ENCODE results near the gene SOX21.

The SOX21 gene

DNA sequence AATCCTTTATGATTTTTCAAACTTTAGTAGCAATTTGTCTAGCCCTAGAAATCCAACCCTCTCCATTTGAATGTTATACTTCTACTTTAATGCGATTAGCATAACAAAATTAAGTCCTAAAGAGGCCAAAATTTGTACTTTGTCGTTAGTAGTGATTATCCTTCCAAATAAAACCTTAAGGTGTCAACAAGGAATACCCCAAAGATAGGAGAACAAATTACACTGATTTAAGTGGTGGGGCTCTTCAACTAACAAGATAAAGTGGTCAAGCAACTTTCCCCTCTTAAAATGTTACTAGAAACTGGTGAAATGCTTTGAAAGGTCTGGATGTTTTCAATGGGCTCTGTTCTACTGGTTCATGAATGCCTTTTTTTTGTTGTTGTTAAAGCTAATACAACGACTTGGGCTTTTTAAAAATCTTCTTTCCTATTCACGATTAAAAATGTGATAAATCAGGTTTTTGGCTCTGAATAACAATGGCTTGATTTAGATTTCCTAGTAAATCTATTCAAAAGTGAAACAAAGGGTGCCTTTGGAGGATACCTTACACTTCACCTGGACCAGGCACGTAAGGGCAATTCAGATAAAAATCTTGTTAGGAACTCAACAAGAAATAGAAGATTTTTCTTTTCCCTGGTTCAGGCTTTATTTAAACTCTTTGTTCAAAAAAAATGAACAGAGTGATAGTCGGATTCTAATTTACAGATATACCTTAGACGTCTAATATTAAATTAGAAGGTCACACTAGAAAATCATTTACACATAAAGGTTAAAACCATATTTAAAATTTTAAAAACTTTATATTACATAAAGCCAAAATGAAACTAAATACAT is 3.1 kb downstream of the SOX21 start:
- DNase-seq (ENCODE audit: low read depth) = no peak

- no peak for DNase-seq (ENCODE audit: low read depth)
Measured at GRCh38 chr13:94708031-94708859, 4.1 kb downstream of the SOX21 start.

DNA sequence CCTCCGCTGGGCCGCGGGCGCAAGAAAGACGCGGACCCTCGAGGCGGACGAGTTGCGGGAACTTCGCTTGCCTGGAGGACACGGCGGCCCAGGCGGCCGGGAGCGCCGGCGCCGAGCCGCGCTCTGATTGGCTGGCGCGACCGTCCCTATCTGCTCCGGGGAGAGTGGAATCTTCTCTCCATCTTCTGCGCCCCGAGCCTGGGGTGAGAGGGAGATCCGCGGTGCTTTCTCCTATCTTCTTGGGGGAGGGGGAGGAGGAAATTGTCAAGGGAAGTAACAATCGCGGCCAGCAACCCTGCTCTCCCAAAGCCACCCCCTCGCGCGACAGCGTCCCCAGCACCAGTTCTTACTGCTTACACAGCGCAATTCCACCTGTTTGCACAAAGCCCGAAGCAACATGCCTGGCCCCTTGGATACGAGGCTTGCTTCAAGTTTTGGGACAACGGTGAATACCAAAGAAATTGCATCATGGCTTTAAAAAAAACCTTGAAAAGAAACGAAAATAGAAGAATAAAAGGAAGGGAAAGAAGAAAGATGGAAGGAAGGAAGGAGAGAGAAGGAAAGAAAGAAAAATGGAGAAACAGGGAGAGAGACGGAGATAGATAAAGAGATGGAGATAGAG is 4.8 kb downstream of the SOX21 start:
- no peak for DNase-seq (ENCODE audit: low read depth)

DNA sequence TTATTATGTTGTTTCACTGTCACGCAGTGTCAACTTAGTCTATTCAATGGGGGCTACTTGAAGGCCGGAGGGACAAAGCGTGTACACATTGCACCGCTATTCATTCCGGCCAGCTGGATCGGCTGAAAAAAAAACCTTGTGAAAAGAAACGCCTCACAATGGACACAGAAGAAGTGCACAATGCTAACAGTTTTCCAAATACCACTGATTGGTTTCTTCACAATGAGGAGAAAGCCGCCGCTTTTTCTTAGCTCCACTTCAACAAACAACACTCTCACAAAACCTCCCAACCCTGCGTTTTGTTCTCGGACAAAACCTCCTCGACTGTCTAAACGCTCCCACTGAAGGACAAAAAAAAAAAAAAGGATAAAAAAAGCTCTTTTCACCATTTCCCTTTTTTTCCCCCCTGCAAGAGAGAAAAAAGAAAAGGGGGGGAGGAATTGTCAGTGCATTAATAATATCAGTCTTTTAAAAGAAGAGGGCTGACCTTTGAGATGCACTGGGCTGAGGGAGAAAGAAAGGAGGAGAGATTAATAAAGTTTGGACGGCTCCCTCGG is 5.4 kb downstream of the SOX21 start:
- no peak for DNase-seq (ENCODE audit: low read depth)

- no peak for DNase-seq (ENCODE audit: low read depth)
Measured at GRCh38 chr13:94706101-94706842, 6.1 kb downstream of the SOX21 start.

DNA sequence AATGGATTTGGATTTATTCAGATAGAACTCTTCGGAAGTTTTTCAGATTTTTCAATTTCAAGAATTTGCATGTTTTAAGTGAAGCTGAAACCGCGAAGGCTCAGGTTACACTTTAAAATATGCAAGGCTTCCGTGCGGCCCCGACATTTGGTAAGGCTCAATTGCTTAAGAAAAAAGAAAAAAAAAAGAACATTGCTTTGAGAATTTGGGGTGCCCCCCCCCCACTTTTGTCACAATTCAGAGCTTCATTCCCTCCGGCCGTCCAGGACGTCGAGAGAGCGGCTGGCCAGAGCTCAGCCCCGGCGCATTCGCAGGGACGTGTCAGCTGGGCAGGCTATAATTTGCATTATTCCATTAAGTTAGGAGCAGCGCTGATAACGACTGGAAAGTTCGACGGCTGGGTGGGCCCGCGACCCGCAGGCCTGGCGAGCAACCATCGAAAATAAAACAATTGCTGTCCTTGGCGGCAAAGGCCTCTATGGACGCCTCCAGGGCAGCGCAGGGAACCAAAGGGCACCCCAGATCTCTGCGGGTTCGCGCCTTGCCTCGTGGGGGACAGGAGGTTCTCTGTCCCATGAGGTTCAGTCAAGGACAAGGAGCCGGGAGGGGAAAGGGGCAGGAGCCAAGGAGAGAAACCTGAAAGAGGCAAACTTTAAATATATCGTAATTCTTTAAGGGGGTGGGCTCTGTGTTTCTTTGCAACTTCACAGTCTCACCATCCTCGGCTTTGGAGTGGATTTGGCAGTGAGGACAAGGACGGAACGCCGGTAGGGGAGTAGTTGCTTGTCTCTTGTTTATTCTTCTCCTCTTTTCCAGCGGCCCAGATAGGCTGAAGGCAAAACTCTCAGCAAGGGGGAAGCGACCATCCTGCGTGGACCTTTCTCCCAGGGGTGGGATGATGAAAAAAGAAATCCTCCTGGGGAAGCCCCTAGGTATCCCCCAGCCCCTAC is 7.0 kb downstream of the SOX21 start:
- DNase-seq (ENCODE audit: low read depth) = no peak

DNA sequence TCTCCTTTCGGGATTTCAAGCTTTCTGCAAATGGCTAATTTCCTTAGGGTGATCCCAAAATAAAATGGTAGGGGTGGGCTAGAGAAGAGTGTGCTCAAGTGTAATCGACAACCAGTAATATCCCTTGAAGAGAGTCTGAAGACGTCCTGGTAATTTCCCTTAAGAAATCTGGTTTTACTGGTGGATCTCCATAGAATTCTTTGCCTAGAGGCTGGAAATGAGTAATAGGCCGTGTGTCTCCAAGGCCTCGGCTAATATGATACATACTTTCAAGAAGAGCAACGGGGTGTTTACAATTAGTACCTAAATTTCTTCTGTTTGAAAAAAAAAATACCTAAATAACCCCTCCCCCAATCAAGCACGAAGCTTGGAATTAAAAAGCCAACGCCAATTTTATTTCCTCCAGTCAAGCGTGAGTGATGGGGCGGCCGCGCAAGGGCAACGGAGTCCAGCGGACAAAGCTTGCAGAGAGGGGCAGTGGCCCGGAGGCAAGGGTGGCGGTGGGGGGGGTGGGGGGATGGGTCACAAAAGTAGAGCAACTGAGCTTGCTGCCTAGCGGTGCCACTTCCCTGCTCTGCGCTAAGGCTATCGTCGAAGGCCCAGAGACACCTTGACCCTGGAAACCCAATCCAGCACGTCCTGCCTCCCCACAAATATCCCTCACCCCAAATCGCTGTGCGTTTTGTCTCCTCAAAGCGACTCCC is 7.8 kb downstream of the SOX21 start:
- DNase-seq (ENCODE audit: low read depth) = no peak

- DNase-seq (ENCODE audit: low read depth) = no peak
Measured at GRCh38 chr13:94703721-94704314, 8.5 kb downstream of the SOX21 start.

DNA sequence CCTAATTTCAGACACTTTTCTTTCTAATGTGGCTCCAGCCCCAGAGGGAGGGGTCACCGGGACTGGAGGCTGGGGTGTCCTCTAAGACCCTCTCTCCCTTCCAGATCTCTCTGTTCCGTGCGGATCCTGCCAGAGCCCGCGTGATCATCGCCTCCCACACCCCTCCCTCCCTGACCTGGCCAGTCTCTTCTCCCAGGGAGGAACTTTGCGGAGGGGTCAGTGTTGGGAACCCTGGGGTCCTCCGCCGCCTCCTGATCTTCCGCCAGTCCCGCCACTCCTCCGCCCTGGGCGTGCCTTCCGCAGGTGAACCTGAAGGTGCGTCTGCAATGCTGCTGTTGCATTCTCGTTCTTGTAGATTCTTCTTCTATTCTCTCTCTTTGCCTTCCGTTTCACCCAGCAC is 9.1 kb downstream of the SOX21 start:
- DNase-seq (ENCODE audit: low read depth) = no peak

DNA sequence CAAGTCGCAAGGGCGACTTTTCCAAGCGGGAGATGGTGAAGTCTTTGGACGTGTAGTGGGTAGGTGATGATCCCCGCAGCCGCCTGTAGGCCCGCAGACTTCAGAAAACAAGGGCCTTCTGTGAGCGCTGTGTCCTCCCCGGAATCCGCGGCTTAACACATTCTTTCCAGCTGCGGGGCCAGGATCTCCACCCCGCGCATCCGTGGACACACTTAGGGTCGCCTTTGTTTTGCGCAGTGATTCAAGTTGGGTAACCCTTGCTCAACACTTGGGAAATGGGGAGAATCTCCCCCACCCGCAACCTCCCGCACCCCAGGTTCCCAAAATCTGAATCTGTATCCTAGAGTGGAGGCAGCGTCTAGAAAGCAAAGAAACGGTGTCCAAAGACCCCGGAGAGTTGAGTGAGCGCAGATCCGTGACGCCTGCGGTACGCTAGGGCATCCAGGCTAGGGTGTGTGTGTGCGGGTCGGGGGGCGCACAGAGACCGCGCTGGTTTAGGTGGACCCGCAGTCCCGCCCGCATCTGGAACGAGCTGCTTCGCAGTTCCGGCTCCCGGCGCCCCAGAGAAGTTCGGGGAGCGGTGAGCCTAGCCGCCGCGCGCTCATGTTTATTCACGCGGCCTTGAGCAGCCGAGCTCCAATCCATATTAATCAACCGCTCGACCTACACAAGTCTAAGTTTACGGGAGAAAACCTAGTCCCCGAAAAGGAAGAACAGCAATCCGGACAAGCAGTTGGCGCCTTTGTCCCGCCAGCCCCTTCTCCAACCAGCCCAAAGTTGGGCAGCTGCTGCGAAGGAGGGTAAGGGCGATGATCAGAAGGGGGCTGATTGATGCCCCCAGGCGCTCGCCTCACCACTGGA is 9.9 kb downstream of the SOX21 start:
- DNase-seq (ENCODE audit: low read depth) = no peak

DNA sequence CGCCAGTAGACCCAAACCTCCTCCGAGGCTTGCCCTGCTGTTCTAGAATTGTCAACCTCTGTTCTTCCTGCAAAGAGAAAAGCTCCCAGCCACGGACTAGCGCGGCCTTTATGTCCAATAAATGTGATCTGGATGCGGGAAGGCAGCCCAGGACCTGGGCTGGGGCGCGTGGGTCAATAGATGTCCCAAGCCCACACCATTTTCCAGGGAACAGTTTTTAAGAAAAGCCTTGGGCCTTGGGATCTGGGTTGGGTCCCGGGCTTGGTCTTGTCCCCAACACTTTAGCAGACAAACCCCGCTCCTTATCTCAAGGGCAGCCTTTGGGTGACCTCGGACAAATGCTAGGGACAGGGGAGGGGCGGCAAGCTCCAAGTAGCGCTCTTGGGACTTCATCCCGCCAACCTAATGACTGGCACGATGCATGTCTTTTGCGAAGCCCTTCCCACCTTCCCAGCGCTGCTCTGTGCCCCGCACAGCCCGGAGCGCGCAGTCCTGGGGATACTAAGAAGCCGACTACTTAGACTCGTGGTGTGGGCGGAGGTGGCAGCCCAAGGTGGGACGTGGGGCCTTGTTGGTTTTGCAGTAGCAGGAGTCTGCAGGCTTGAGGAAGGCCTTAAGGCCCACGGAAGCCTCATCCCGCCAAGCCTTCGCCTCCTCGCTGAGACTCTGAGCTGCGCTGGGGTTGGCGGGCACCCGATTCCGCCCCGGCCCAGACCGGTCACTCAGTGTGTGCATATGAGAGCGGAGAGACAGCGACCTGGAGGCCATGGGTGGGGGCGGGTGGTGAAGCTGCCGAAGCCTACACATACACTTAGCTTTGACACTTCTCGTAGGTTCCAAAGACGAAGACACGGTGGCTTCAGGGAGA is 10.8 kb downstream of the SOX21 start:
- DNase-seq (ENCODE audit: low read depth) = no peak

GRCh38 chr13:94700536-94700935 is 11.8 kb downstream of the SOX21 start:
- DNase-seq (ENCODE audit: low read depth) = no peak

DNA sequence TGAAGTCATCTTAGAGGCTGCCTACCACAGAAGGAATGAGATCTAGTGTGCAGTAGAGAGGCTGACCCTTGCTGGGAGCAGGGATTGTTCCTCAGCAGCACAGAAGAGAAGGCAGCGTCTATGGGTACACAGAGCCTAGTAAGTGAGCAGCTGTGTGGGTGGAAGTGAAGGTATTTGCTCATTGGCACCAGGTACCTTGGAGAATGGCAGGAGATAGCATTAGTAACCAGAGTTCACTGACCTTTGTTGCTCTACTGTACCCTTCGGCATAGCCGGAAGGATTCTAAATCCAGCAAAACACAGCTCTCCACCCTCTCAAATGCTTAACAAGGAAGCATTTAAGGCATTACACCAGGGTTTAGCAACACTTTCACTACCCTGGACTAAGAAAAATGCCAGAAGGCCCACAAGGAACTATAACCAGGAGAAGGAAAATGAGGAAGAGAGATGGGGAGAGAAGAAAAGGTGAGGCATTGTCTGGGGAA is 12.3 kb downstream of the SOX21 start:
- no peak for DNase-seq (ENCODE audit: low read depth)

DNA sequence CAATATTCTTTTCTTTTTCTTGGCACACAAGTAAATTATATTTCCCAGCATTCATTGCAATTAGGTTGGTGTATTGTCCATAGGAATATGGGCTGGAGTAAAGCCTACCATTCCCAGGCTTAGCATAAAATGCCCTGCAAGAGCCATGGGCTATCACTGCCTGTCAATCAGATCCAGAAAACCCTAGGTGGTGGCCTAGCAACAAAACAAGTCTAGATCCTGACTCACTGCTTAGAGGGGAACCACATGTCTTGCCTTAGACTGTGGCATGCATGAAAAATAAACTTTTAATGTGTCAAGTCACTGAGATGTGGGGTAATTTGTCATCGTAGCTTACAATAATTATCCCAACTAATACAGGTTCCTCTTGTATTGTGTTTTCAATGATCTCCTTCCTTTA is 16.2 kb downstream of the SOX21 start:
- no peak for DNase-seq (ENCODE audit: low read depth)

GRCh38 chr13:94692030-94692429 is 20.3 kb downstream of the SOX21 start:
- DNase-seq (ENCODE audit: low read depth) = no peak

- no peak for DNase-seq (ENCODE audit: low read depth)
Measured at GRCh38 chr13:94683409-94683808, 28.9 kb downstream of the SOX21 start.

DNA sequence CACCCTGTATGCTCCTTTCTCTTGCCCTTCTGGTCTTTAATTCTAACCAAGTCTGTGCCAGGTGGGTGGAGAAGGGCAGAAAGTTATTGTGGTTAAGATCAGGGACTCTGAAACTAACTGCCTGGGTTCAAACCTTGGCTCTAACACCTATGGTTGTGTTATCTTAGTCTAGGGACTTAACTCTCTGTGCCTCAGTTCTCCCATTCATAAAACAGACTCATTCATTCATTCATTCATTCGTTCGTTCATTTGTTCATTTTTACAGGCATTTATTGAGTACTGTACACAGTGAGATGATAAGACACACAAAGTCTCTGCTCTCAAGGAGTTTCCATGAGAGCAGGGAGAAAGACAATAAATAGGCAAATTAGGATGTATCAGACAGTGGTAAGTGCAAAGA is 30.1 kb downstream of the SOX21 start:
- no peak for DNase-seq (ENCODE audit: low read depth)

DNA sequence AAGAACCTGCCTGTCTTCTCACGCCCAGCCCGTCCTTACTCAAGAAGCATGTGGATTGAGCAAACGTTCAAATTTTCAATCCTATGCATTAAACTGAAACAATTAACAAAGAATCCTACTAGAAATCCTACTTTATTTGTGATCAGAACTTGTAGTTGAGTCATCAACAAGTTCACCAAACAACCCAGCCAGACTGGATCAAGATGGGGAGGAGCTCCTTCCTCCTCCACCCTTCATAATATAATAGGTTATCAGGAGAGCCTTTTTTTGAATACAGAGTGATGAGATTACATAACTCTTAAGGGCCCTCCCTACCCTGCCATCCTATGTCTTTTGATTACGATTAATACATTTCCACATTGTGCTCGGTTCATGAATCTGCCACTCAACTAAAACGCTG is 32.7 kb downstream of the SOX21 start:
- no peak for DNase-seq (ENCODE audit: low read depth)
